Ishikawa (cell line): ENCODE results near the gene XRCC5.

Source experiments
- CEBPB ChIP-seq: IDR thresholded peaks from 2 replicates; pipeline ENCODE4 v1.6.1; 2012
- CREB1 ChIP-seq: IDR thresholded peaks from 2 replicates; pipeline ENCODE4 v1.6.1; 2012; ENCODE audit warnings: low read depth
- EGR1 ChIP-seq: IDR thresholded peaks from 2 replicates; pipeline ENCODE4 v1.6.1; 2012
- EP300 ChIP-seq: IDR thresholded peaks from 2 replicates; pipeline ENCODE4 v1.6.1; 2012; ENCODE audit warnings: borderline replicate concordance
- FOXM1 ChIP-seq: IDR thresholded peaks from 2 replicates; pipeline ENCODE4 v1.6.1; 2012; ENCODE audit warnings: low read depth, borderline replicate concordance
- MAX ChIP-seq: IDR thresholded peaks from 2 replicates; pipeline ENCODE4 v1.6.1; 2012
- NFIC ChIP-seq: IDR thresholded peaks from 2 replicates; pipeline ENCODE4 v1.6.1; 2012
- RAD21 ChIP-seq: IDR thresholded peaks from 2 replicates; pipeline ENCODE4 v1.6.1; 2012; ENCODE audit warnings: low read depth
- REST ChIP-seq: IDR thresholded peaks from 2 replicates; pipeline ENCODE4 v1.6.1; 2012; ENCODE audit warnings: low read depth, mild to moderate bottlenecking
- TAF1 ChIP-seq: IDR thresholded peaks from 2 replicates; pipeline ENCODE4 v1.6.1; 2012; ENCODE audit warnings: low read depth, mild to moderate bottlenecking
- TCF12 ChIP-seq: IDR thresholded peaks from 2 replicates; pipeline ENCODE4 v1.6.1; 2012; ENCODE audit warnings: low read depth
- TEAD4 ChIP-seq: IDR thresholded peaks from 2 replicates; pipeline ENCODE4 v1.6.1; 2012
- USF1 ChIP-seq: IDR thresholded peaks from 2 replicates; pipeline ENCODE4 v1.6.1; 2012
- YY1 ChIP-seq: IDR thresholded peaks from 2 replicates; pipeline ENCODE4 v1.6.1; 2012; ENCODE audit warnings: low read depth
- ZBTB7A ChIP-seq: IDR thresholded peaks from 2 replicates; pipeline ENCODE4 v1.6.1; 2012; ENCODE audit warnings: low read depth

Gene XRCC5

GRCh38 chr2:216092646-216093045 lies 16.5 kb upstream of the XRCC5 start:
- TF ChIP-seq REST (no peak), TAF1 (no peak), MAX (no peak), TEAD4 (no peak), CREB1 (no peak), ZBTB7A (no peak), USF1 (no peak)

GRCh38 chr2:216094701-216095100 lies 14.4 kb upstream of the XRCC5 start:
- no peak for TF ChIP-seq TEAD4
- no peak for TF ChIP-seq MAX
- TF ChIP-seq NFIC, result no peak

GRCh38 chr2:216098421-216099334 lies 10.5 kb upstream of the XRCC5 start:
- TF ChIP-seq ZBTB7A (no peak), TCF12 (no peak), MAX (no peak), REST (no peak), FOXM1 (no peak), YY1 (no peak), TAF1 (no peak), TEAD4 (no peak), CREB1 (no peak), EP300 (no peak), USF1 (no peak), CEBPB (no peak), NFIC (no peak), RAD21 (no peak), EGR1 (no peak)

GRCh38 chr2:216101109-216101508 lies 8.0 kb upstream of the XRCC5 start:
- TF ChIP-seq REST (no peak), ZBTB7A (no peak), NFIC (no peak), TCF12 (no peak), TEAD4 (no peak), CREB1 (no peak)

GRCh38 chr2:216103213-216103612 lies 5.9 kb upstream of the XRCC5 start:
- TF ChIP-seq USF1, result no peak
- no peak for TF ChIP-seq FOXM1
- TF ChIP-seq MAX, result no peak
